GM18873 (cell line): ENCODE measurements around the gene ADCY1.
A peak's percentile ranks its signal among the peaks of the same experiment; 100 is the strongest.
"Not testable (repeated sequence)": the region's sequence is repeated elsewhere in the genome, so short reads cannot be mapped to it uniquely, and the experiment has no call there.

Experiments
- ATAC-seq: cut with Tn5 transposase; IDR thresholded peaks from one replicate; pipeline ENCODE4 v1.9.1; 2021; ENCODE audit warnings: mild to moderate bottlenecking, moderate library complexity, moderate number of reproducible peaks; ENCODE audit not compliant: unreplicated experiment, low FRiP score

Gene ADCY1

DNA sequence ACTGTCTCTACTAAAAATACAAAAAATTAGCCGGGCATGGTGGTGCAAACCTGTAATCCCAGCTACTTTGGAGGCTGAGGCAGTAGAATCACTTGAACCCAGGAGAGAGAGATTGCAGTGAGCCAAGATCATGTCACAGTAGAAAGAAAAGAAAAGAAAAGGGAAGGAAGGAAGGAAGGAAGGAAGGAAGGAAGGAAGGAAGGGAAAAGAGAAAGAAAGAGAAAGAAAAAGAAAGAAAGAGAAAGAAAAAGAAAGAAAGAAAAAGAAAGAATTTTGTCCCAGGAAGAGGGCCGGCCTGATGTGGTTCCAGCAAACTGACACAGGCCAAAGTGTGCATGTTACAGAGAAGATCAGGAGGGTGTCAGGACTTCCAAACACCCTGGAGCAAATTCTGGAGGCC lies 151.1 kb downstream of the ADCY1 start:
- not testable (repeated sequence) for ATAC-seq

DNA sequence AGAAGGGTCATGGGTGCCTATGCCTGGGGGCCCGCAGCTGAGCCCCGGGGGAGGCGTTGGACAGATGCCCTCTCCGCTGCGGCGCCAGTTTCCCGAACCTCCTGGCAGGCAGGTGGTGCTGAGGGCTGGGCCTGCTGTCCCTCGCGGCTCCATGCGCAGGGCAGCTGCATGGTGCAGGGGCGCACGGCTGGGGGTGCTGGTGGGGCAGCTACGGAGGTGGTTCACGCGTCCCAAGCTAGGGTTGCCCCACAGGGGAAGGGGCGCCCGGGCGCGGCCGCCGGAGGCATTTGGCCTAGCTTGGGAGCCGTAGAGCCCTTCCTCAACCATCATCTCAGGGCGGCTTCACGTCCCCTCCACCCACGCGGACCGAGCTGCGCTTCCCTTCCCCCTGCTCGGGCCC lies 152.7 kb downstream of the ADCY1 start:
- ATAC-seq = no peak

DNA sequence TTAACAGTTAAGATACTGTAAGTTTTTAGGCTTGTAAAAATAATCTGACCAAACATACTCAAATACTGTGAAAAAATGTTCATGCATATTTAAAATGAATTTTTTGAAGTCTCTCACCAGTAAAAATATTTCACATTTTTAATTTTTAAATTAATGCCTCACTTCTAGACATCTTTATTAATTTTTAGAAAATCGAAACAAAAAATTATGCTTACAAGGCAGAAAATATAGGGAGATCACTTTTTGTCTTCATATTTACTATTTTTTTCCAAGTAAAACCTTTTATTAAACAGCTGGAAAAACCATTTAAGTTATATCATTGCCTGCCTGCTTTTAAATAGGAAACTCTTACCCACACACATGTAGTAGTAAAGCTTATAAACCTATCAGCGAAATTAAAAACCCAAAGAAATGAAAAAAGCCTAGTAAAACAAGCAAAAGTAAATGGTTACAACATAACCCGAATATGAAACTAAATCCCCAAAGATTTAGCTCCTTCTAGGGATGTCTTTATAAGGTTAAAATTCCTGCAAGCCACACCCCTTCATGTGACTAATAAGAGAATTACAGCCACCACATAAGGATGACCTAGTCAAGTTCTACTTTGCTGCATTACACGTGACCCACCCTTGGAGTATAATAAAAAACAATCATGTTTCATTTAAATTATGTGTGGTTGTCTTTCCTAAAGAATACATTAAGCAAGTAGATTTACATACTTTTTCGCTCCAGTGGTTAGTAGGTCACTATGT lies 157.7 kb downstream of the ADCY1 start:
- ATAC-seq = not testable (repeated sequence)

DNA sequence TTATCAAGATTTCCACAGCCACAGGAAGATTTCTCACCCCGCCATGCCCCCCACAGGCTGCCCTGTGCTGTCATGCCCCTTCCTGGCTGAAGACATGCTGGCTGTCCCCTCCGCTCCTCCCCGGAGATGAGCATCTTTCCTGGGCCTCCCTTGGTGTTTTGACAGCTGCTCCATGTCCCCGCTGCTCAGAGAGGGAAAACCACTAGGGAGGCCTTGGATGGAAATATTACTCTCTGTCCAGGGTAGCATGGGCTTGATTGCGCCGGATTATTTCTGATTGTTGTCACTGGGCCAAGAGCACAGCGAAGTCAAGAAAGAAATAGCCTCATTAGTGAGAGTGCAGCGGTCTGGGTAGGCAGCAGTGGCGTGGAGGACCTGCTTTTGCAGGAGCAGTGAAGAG lies 164.8 kb downstream of the ADCY1 start:
- ATAC-seq = not testable (repeated sequence)

DNA sequence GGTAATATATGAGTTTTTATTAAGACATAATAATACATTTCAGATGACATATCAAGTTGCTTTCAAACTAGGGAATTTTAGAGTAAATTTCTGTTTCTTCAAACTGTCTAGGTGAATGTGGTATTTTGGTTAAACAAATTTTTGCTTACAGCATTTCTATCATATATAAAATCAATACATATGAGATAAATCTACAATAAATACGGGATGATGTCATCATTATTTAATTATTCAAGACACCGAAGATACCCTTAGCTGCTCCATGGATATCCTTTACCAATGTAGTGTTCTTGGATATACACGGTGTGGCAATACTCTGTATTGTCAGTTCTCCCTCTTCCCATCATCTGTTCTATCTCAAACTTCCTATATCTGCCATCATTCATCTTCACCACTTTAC lies 166.4 kb downstream of the ADCY1 start:
- ATAC-seq = not testable (repeated sequence)

DNA sequence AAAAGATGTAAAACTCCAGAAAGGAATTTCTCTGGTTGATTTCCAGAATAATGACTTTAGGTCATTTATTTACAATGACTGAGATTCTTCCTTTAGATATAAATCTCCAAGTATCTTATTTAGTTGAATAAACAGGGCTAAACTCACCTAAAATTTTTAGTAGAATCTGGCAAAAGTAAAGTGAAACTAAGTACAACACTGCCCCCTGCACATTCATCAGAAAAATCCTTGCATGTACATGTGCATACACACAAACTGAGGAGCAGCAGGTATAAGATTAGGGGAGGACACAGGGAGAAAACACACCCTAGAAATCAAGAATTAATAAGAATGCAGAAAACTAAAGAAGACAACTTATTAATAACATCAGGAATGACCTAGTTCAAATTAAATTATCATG lies 174.8 kb downstream of the ADCY1 start:
- ATAC-seq = not testable (repeated sequence)

DNA sequence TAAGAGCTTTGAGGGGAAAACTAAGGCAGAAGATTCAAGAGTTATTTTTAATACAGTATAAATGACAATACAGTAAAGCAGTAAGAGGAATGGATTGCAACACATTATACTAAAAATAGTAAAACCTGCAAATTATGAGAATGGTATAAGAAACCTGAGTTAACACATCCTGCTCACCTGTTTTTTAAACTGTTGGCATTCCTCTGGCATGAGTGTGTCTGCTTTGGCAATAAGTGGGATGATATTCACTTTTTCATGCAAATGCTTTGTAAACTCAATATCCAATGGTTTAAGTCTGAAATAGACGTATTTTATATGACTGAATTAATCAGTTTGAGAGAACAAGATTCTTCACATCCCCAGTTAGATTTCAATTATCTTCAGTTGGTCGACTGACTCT lies 177.2 kb downstream of the ADCY1 start:
- not testable (repeated sequence) for ATAC-seq

DNA sequence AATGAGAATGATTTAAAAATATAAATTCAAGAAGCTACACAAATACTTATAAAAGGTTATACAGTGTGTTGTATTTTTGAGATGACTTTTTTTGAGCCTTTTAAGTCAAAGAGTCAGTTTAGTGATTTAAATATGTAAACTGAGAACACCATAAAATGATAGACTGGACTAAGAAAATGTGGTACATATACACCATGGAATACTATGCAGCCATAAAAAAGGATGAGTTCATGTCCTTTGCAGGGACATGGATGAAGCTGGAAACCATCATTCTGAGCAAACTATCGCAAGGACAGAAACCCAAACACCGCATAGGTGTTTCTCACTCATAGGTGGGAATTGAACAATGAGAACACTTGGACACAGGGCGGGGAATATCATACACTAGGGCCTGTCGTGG lies 182.2 kb downstream of the ADCY1 start:
- not testable (repeated sequence) for ATAC-seq

DNA sequence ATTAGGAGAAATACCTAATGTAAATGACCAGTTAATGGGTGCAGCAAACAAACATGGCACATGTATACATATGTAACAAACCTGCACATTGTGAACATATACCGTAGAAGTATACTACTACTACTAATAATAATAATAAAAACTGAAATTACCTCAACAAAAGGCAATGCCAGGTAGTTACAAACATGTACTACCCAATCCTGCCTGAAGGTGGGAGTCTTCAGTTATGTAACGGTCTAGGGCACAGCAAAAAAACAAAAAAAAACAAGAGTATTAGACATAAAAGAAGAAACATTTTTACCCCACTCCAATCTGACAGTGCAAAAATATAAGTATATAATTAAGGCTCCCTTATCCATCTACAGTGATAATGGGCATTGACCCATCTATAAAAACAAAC lies 182.6 kb downstream of the ADCY1 start:
- ATAC-seq = not testable (repeated sequence)

DNA sequence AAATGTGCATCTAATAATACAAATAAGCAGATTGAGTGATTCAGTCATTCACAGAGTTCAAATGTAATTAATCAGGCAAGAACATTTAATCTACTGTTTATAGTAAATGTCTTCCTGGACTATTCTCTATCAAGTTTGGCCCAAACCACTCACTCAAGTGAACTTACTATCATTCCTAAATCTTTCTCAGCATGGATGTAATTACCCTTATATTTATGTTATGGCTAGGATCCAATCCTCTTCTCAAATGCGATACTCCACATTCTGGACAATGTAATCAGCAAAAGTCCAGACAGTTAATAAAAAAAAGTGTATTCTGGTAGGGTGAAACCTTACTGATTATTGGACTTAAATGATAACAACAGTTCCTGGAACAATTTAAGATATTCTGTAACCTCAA lies 185.3 kb downstream of the ADCY1 start:
- ATAC-seq = not testable (repeated sequence)

DNA sequence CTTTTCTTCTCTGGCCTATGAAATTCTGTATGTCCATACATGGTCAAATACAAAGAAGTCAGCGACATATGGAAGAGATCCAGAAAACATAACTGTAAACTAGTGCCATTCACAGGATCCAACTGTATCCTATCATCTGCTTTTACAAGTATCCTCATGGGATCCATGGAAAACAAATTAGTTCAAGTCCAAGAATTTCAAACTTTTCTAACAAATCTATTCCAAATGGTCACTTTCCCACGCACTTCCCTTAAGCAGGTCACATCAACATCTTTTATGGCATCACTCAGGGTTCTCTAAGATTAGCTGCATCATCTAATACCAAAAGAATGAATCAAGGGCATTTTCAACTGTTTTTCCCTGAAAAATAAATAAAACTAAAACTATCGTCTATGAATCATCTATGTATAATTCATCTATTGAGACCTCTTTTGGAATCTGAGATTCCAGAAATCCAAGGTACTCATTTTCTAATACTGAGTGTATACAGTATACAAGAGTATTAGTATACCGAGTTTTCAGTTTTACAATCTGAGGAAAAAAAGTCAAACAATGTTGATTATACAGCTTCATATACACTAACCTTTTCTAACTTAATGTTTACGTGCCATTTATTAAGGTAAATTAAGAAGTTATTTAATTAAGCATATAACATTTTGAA lies 187.5 kb downstream of the ADCY1 start:
- ATAC-seq = not testable (repeated sequence)

DNA sequence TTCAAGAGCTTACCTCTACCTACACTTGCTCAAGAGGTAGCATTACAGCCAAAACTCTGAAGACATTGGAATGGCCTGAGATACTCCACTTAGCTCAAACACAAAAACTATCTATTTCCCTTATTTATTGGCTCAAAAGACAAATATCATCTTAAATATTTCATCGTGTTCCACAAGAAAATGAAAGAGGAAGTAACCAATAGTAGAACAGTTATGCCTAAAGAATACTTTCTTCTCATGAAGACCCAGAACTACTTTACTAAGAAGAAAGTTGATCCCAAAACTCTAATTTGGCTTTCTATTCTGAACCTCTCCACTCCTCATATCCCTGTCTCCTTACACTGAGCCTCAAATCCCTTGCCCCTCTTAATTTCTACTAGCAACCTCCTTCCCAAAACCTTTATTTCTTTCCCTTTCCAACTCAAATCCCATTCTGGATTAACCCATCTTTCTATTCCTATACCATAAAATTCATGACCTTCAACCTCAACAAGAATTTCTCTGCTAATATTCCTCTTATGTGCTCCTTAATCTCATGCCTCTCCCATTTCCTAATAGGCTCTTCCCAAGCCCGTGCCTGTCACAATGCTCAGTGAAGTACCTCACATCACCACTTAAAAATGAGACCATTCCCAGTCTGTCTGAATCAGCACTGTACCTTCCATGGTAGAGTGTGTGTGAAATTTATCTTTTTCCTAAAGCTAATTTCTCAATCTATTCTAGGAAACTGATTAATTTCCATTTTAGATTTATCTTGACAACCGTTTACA lies 188.2 kb downstream of the ADCY1 start:
- not testable (repeated sequence) for ATAC-seq

DNA sequence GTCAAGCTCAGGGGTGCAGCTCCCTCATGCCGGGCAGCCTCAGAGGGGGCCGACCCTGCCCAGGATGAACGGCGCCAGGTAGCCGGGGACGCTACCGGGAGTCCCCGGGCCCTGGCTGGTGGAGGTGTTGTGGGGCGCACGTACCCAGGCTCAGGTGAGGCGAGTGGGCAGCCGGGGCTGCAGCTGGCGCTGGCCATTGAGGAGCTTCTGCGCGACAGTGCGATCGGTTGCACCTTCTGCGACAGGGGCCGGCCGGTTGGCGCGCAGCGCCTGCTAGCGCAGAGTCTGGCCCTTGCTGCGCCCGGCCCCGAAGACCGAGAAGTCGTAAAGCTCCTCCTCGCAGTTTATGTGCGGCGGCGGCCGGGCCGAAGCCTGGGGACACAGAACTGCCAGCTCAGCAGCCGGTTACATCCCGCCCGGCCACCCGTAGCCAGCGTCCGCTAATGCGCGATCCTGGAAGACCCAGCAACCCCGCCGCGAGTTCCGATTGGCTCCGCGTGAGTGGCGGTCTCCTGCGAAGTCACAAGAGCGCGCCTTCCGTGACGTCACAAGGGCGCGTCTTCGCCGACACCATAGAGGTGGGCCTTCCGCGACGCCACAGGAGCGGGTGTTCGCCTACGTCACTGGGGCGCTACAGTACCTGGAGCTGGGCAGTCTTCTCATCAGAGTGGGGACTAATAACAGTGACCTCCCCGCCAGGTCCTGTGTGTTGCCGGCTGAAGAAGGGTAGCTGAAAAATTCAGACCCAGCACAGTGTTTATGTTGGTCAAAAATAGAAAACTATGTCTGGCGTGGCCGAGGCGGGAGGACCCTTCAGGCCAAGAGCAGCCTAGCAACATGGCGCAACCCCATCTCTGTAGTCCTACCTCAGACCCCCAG lies 194.6 kb downstream of the ADCY1 start:
- ATAC-seq = peak; percentile 99

DNA sequence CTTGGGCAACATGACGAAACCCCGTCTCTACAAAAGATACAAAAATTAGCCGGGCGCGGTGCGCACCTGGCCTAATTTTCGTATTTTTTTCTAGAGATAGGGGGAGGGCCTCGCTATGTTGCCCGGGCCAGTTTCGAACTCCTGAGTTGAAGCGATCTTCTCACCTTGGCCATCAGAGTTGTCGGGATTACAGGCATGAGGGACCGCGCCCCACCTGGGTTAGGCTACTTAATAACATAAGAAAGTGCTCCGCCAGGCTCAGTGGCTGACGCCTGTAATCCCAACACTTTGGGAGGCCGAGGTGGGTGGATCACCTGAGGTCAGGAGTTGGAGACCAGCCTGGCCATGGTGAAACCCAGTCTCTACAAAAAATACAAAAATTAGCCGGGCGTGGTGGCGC lies 195.5 kb downstream of the ADCY1 start:
- ATAC-seq = not testable (repeated sequence)
